Peyer's patch (tissue), 4 donors: Measurements from ENCODE around the gene RPS6KA4. TPM values are rescaled to one million over a fixed set of nuclear protein-coding genes. Genes with fewer than 3 reads are reported as not detected.
A peak's percentile ranks its signal among the peaks of the same experiment; 100 is the strongest.

Experiments
- DNase-seq, 3 donors: peaks; one replicate each; pipeline ENCODE4 v3.0.0-alpha.2; 2017 to 2019
- H3K27ac ChIP-seq, 4 donors: fragments of 200-600 bp; sonication (generic); one replicate each; pipeline ENCODE4 v1.5.1; 2016 to 2019
- H3K27me3 ChIP-seq, 2 donors: fragments of 200-600 bp; sonication (generic); one replicate each; pipeline ENCODE4 v1.5.1; 2019
- H3K36me3 ChIP-seq, 3 donors: fragments of 200-600 bp; sonication (generic); one replicate each; pipeline ENCODE4 v1.5.1; 2016 to 2019
- H3K4me1 ChIP-seq, 4 donors: fragments of 200-600 bp; sonication (generic); one replicate each; pipeline ENCODE4 v1.5.1; 2016 to 2019
- H3K4me3 ChIP-seq, 4 donors: fragments of 200-600 bp; sonication (generic); 1 replicate in 3 of 4; 2 replicates in 1 of 4; pipeline ENCODE4 v1.5.1; 2016 to 2019; ENCODE audit warnings: mild to moderate bottlenecking in 1 of 4
- H3K9me3 ChIP-seq, 4 donors: fragments of 200-600 bp; sonication (generic); one replicate each; pipeline ENCODE4 v1.5.1; 2016 to 2019; ENCODE audit warnings: mild to moderate bottlenecking in 1 of 4
- CTCF ChIP-seq, 6 experiments: fragments of 450-650 bp in 4 of 6; fragments of 200-600 bp in 2 of 6; sonication (generic) in 1 of 6; IDR thresholded peaks; one replicate each; pipeline ENCODE4 v1.5.1; 2017 to 2019; ENCODE audit warnings: antibody characterized with exemption in 6 of 6, mild to moderate bottlenecking in 3 of 6, moderate library complexity in 1 of 6
- POLR2A ChIP-seq, 2 donors: fragments of 450-650 bp; IDR thresholded peaks; one replicate each; pipeline ENCODE4 v1.5.1; 2017; ENCODE audit warnings: antibody characterized with exemption in 2 of 2, mild to moderate bottlenecking in 2 of 2, moderate library complexity in 2 of 2
- total RNA-seq, 4 donors: library from RNA; depleted of rRNA; stranded (reverse); fragments of >200 nt; gene quantifications; one replicate each; pipeline ENCODE4 v1.1.0, GENCODE V29; 2016

RPS6KA4 gene
- total RNA-seq, 4 donors from 2014 or later: 27.8 to 95.7 (median 40.1) TPM

GRCh38 chr11:64353715-64354506 is 5.1 kb upstream of the RPS6KA4 start:
- no peak overlapping the region for H3K27ac ChIP-seq
- H3K9me3 ChIP-seq: no peaks in the 10 kb centered on the region
- no peak for DNase-seq
- peaks cover 8 to 31% (median 11%) of the 10 kb centered on the region in 4 donors for H3K4me1 ChIP-seq
- TF ChIP-seq CTCF (IDR thresholded peaks at IDR 0.05) (no peak), POLR2A (IDR thresholded peaks at IDR 0.05) (no peak)
- no peaks in the 10 kb centered on the region for H3K36me3 ChIP-seq
- no peak overlapping the region for H3K4me3 ChIP-seq
- H3K27me3 ChIP-seq: no peaks in the 10 kb centered on the region

GRCh38 chr11:64355078-64355940 is 3.7 kb upstream of the RPS6KA4 start:
- H3K9me3 ChIP-seq: no peaks in the 10 kb centered on the region
- TF ChIP-seq POLR2A (IDR thresholded peaks at IDR 0.05): peak in 1 of 2 donors; percentile 46
- TF ChIP-seq CTCF (IDR thresholded peaks at IDR 0.05): peak; percentile 38 to 90 (median 70)
- no peaks in the 10 kb centered on the region for H3K36me3 ChIP-seq
- peak overlapping the region; percentile 10 to 60 (median 52) for H3K27ac ChIP-seq
- peaks cover 11 to 41% (median 18%) of the 10 kb centered on the region in 4 donors for H3K4me1 ChIP-seq
- H3K27me3 ChIP-seq: no peaks in the 10 kb centered on the region
- DNase-seq: peak; percentile 54 to 90 (median 88)
- H3K4me3 ChIP-seq: peak overlapping the region in 3 of 4 donors; percentile 15 to 47 (median 39)

- peak overlapping the region in 1 of 4 donors; percentile 86 for H3K27ac ChIP-seq
- no peak for DNase-seq
- H3K4me3 ChIP-seq: no peak overlapping the region
- no peaks in the 10 kb centered on the region for H3K27me3 ChIP-seq
- H3K36me3 ChIP-seq: peaks cover 0 to 8% (median 0%) of the 10 kb centered on the region in 3 donors
- TF ChIP-seq CTCF (IDR thresholded peaks at IDR 0.05) (peak in 3 of 6 experiments; percentile 21 to 28 (median 27)), POLR2A (IDR thresholded peaks at IDR 0.05) (no peak)
- H3K4me1 ChIP-seq: peaks cover 11 to 45% (median 20%) of the 10 kb centered on the region in 4 donors
- no peaks in the 10 kb centered on the region for H3K9me3 ChIP-seq
Measured at GRCh38 chr11:64356498-64357411, 2.2 kb upstream of the RPS6KA4 start.

- H3K4me3 ChIP-seq: no peak overlapping the region
- DNase-seq: no peak
- H3K36me3 ChIP-seq: peaks cover 0 to 15% (median 0%) of the 10 kb centered on the region in 3 donors
- H3K4me1 ChIP-seq: peaks cover 11 to 45% (median 20%) of the 10 kb centered on the region in 4 donors
- TF ChIP-seq POLR2A (IDR thresholded peaks at IDR 0.05) (no peak), CTCF (IDR thresholded peaks at IDR 0.05) (no peak)
- peak overlapping the region in 2 of 4 donors; percentile 73 to 86 for H3K27ac ChIP-seq
- H3K9me3 ChIP-seq: no peaks in the 10 kb centered on the region
- H3K27me3 ChIP-seq: no peaks in the 10 kb centered on the region
Measured at GRCh38 chr11:64357446-64357845, 1.5 kb upstream of the RPS6KA4 start.
